Measurements from ENCODE around the gene TUBE1. TPM values are rescaled to one million over a fixed set of nuclear protein-coding genes. Genes with fewer than 3 reads are reported as not detected.

The TUBE1 gene
- total and polyA plus RNA-seq, 10 of the 15 experiments (the other 5 are each of a cell fraction or from before 2014, with no cell fraction given) = 6.3 to 25.2 (median 13.6) TPM

DNA sequence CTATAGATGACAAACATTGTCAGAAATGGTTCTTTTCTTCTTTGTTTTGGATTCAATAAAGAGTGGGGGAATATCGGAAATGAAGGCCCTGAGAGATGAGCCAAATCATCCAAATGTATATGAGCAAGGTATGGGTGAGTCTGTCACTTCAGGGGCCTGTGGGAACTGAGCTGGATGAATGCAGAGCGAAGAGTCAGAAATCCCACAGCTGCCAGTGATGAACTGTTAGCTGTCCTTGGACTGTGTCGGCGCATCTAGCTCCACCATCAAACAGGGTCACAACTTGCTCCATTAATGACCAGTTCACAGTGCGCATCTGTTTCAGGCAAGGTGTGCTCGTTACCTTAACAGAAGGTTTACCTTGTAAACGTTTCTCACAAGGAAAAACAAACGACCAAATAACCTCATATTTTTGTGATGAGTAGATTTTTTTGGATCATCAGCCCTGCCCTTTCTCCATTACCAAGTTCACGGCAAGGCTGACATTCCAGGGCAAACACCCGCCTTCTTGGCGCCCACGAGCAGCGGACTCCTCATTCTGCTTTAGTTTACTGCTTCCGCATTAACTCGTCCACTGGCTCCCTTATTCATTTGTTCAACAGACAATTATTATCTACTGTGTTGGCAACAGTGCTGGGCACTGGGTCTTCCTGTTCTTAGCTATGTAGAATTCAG is 48.4 kb downstream of the TUBE1 start (continued):
- TF ChIP-seq, protein P1, sequence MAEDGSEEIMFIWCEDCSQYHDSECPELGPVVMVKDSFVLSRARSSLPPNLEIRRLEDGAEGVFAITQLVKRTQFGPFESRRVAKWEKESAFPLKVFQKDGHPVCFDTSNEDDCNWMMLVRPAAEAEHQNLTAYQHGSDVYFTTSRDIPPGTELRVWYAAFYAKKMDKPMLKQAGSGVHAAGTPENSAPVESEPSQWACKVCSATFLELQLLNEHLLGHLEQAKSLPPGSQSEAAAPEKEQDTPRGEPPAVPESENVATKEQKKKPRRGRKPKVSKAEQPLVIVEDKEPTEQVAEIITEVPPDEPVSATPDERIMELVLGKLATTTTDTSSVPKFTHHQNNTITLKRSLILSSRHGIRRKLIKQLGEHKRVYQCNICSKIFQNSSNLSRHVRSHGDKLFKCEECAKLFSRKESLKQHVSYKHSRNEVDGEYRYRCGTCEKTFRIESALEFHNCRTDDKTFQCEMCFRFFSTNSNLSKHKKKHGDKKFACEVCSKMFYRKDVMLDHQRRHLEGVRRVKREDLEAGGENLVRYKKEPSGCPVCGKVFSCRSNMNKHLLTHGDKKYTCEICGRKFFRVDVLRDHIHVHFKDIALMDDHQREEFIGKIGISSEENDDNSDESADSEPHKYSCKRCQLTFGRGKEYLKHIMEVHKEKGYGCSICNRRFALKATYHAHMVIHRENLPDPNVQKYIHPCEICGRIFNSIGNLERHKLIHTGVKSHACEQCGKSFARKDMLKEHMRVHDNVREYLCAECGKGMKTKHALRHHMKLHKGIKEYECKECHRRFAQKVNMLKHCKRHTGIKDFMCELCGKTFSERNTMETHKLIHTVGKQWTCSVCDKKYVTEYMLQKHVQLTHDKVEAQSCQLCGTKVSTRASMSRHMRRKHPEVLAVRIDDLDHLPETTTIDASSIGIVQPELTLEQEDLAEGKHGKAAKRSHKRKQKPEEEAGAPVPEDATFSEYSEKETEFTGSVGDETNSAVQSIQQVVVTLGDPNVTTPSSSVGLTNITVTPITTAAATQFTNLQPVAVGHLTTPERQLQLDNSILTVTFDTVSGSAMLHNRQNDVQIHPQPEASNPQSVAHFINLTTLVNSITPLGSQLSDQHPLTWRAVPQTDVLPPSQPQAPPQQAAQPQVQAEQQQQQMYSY (CRISPR knock-in tag; IDR thresholded peaks at IDR 0.05) = no peak
- TF ChIP-seq HDAC2 (IDR thresholded peaks at IDR 0.05) (no peak), SPI1 (IDR thresholded peaks at IDR 0.05; ENCODE audit: borderline replicate concordance, insufficient read depth, low read depth, low read length) (no peak), ZNF24 (IDR thresholded peaks at IDR 0.05) (no peak), NRF1 (conservative IDR thresholded peaks at IDR 0.05; ENCODE audit: low read depth, low read length) (no peak)

DNA sequence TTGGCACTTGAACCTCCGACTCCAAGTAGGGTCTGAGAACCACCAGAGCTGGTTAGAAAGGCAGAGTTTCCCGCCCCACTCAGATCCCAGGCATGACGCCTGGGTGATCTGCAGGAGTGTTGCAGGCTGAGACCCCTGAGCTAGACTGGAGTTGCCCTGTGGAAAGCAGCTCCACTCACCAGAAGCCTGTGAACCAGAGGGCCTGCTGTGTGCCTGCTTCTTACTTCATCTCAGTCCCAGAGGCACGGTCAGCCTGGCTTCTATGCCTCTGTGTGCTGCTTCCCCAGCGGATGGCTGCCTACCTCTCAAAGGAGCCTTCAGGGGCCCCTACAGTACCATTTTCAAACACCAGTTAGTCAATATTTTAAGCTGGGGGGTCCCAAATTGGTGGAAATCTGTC is 49.0 kb downstream of the TUBE1 start:
- Histone ChIP-seq H3K9me3 (replicated peaks; ENCODE audit: control insufficient read depth, insufficient read depth, low read length) (no peaks in the 10 kb centered on the region), H2AFZ (ENCODE audit: control insufficient read depth, low read depth, low read length) (no peak overlapping the region), H3K27me3 (replicated peaks in 1 of 2; ENCODE audit: control insufficient read depth in 2 of 2, insufficient read depth in 2 of 2, low read length in 1 of 2) (no peaks in the 10 kb centered on the region), H3K27ac (ENCODE audit: control insufficient read depth, insufficient read depth) (no peak overlapping the region), H3K4me1 (ENCODE audit: control insufficient read depth, insufficient read depth, low read length) (no peaks in the 10 kb centered on the region), H3K79me2 (ENCODE audit: control insufficient read depth, insufficient read depth, low read length) (no peaks in the 10 kb centered on the region), H3K4me2 (ENCODE audit: control insufficient read depth, insufficient read depth) (no peak overlapping the region), H4K20me1 (ENCODE audit: control insufficient read depth, insufficient read depth) (no peaks in the 10 kb centered on the region), H3K36me3 (ENCODE audit: control insufficient read depth in 2 of 2, insufficient read depth in 2 of 2, low read length in 1 of 2) (no peaks in the 10 kb centered on the region), H3K4me3 (no peak overlapping the region), H3K9ac (ENCODE audit: control insufficient read depth, insufficient read depth, low read length) (no peak overlapping the region)
- BruUV-seq (replicated peaks) = no TSS peak
- ChIA-PET CTCF (interaction anchor here (2.2 to 9.4 kb wide), 4 partner anchors 10 to 328 kb away, joined by 7 to 96 read pairs (median 36); no protein-coding TSS in a partner anchor), SMC1A (ENCODE audit: uncharacterized antibody, unreplicated experiment) (interaction anchor here (0.5 to 6.6 kb wide), 5 partner anchors 17 to 689 kb away, joined by 3 to 53 read pairs (median 3); no protein-coding TSS in a partner anchor), RAD21 (ENCODE audit: unreplicated experiment) (interaction anchor here (0.8 kb wide), 1 partner anchor 313 kb away, joined by 3 read pairs; no protein-coding TSS in a partner anchor), POLR2A (interaction anchor here (0.8 kb wide), 1 partner anchor 31 kb away, joined by 3 read pairs; no protein-coding TSS in a partner anchor)
- FAIRE-seq (no peak), ATAC-seq (no peak), DNase-seq (ENCODE audit: low read depth, low spot score) (no peak)
- in situ Hi-C loops (cut with MboI) (no loop called here), intact Hi-C loops (cut with micrococcal nuclease; ENCODE audit: unreplicated experiment) (no loop called here)
- 34% methylated on average over 5 of the region's 5 CpGs for WGBS (ENCODE audit: insufficient coverage, insufficient replicate concordance, low lambda C conversion rate, missing lambda C conversion rate)
- TF ChIP-seq RFX5 (IDR thresholded peaks at IDR 0.05; ENCODE audit: low read depth, low read length) (no peak), EED (IDR thresholded peaks at IDR 0.05; ENCODE audit: low read depth) (no peak), NRF1 (conservative IDR thresholded peaks at IDR 0.05; ENCODE audit: low read depth, low read length) (no peak)
- TF ChIP-seq, protein P2, sequence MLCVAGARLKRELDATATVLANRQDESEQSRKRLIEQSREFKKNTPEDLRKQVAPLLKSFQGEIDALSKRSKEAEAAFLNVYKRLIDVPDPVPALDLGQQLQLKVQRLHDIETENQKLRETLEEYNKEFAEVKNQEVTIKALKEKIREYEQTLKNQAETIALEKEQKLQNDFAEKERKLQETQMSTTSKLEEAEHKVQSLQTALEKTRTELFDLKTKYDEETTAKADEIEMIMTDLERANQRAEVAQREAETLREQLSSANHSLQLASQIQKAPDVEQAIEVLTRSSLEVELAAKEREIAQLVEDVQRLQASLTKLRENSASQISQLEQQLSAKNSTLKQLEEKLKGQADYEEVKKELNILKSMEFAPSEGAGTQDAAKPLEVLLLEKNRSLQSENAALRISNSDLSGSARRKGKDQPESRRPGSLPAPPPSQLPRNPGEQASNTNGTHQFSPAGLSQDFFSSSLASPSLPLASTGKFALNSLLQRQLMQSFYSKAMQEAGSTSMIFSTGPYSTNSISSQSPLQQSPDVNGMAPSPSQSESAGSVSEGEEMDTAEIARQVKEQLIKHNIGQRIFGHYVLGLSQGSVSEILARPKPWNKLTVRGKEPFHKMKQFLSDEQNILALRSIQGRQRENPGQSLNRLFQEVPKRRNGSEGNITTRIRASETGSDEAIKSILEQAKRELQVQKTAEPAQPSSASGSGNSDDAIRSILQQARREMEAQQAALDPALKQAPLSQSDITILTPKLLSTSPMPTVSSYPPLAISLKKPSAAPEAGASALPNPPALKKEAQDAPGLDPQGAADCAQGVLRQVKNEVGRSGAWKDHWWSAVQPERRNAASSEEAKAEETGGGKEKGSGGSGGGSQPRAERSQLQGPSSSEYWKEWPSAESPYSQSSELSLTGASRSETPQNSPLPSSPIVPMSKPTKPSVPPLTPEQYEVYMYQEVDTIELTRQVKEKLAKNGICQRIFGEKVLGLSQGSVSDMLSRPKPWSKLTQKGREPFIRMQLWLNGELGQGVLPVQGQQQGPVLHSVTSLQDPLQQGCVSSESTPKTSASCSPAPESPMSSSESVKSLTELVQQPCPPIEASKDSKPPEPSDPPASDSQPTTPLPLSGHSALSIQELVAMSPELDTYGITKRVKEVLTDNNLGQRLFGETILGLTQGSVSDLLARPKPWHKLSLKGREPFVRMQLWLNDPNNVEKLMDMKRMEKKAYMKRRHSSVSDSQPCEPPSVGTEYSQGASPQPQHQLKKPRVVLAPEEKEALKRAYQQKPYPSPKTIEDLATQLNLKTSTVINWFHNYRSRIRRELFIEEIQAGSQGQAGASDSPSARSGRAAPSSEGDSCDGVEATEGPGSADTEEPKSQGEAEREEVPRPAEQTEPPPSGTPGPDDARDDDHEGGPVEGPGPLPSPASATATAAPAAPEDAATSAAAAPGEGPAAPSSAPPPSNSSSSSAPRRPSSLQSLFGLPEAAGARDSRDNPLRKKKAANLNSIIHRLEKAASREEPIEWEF (IDR thresholded peaks at IDR 0.05; ENCODE audit: insufficient replicate concordance, low read depth, low read length) = no peak
- TF ChIP-seq, protein P3, sequence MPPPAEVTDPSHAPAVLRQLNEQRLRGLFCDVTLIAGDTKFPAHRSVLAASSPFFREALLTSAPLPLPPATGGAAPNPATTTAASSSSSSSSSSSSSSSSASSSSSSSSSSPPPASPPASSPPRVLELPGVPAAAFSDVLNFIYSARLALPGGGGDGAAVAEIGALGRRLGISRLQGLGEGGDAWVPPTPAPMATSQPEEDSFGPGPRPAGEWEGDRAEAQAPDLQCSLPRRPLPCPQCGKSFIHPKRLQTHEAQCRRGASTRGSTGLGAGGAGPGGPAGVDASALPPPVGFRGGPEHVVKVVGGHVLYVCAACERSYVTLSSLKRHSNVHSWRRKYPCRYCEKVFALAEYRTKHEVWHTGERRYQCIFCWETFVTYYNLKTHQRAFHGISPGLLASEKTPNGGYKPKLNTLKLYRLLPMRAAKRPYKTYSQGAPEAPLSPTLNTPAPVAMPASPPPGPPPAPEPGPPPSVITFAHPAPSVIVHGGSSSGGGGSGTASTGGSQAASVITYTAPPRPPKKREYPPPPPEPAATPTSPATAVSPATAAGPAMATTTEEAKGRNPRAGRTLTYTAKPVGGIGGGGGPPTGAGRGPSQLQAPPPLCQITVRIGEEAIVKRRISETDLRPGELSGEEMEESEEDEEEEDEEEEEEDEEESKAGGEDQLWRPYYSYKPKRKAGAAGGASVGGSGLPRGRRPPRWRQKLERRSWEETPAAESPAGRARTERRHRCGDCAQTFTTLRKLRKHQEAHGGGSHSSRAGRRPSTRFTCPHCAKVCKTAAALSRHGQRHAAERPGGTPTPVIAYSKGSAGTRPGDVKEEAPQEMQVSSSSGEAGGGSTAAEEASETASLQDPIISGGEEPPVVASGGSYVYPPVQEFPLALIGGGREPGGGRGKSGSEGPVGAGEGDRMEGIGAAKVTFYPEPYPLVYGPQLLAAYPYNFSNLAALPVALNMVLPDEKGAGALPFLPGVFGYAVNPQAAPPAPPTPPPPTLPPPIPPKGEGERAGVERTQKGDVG (CRISPR knock-in tag; IDR thresholded peaks at IDR 0.05) = no peak

Measured in GM12878 (cell line).